ENCODE measurements around the gene BCAM. TPM values are rescaled to one million over a fixed set of nuclear protein-coding genes. Genes with fewer than 3 reads are reported as not detected.
A peak's percentile ranks its signal among the peaks of the same experiment; 100 is the strongest.

Gene BCAM
- total and polyA plus RNA-seq, 10 of the 15 experiments (the other 5 are each of a cell fraction or from before 2014, with no cell fraction given): 0.10 to 0.64 TPM; not detected in 8

- RAD21 ChIA-PET (ENCODE audit: unreplicated experiment): interaction anchor here (1.3 kb wide), 1 partner anchor 141 kb away, joined by 3 read pairs; no protein-coding TSS in a partner anchor
- POLR2A ChIA-PET: no interaction called here
- Histone ChIP-seq H3K36me3 (ENCODE audit: control insufficient read depth in 2 of 2, insufficient read depth in 2 of 2, low read length in 1 of 2) (no peaks in the 10 kb centered on the region), H3K4me1 (ENCODE audit: control insufficient read depth, insufficient read depth, low read length) (peaks cover 26% of the 10 kb centered on the region), H4K20me1 (ENCODE audit: control insufficient read depth, insufficient read depth) (no peaks in the 10 kb centered on the region), H3K4me3 (no peak overlapping the region), H3K27me3 (replicated peaks in 1 of 2; ENCODE audit: control insufficient read depth in 2 of 2, insufficient read depth in 2 of 2, low read length in 1 of 2) (no peaks in the 10 kb centered on the region), H3K9ac (ENCODE audit: control insufficient read depth, insufficient read depth, low read length) (no peak overlapping the region), H2AFZ (ENCODE audit: control insufficient read depth, low read depth, low read length) (peak overlapping the region; percentile 33; the same call in 1 of the 2 replicates), H3K9me3 (replicated peaks; ENCODE audit: control insufficient read depth, insufficient read depth, low read length) (no peaks in the 10 kb centered on the region), H3K79me2 (ENCODE audit: control insufficient read depth, insufficient read depth, low read length) (no peaks in the 10 kb centered on the region), H3K4me2 (ENCODE audit: control insufficient read depth, insufficient read depth) (no peak overlapping the region), H3K27ac (ENCODE audit: control insufficient read depth, insufficient read depth) (no peak overlapping the region)
- TF ChIP-seq IKZF1 (conservative IDR thresholded peaks at IDR 0.05) (no peak), JUND (IDR thresholded peaks at IDR 0.05; ENCODE audit: low read depth, low read length) (no peak), CBFB (IDR thresholded peaks at IDR 0.05; ENCODE audit: low read depth) (no peak), SPI1 (IDR thresholded peaks at IDR 0.05; ENCODE audit: borderline replicate concordance, insufficient read depth, low read depth, low read length) (no peak)
- in situ Hi-C loops (cut with MboI) (no loop called here), intact Hi-C loops (cut with micrococcal nuclease; ENCODE audit: unreplicated experiment) (no loop called here)
- WGBS (ENCODE audit: insufficient coverage, insufficient replicate concordance, low lambda C conversion rate, missing lambda C conversion rate): 29% methylated on average over 13 of the region's 13 CpGs
- SMC1A ChIA-PET (ENCODE audit: uncharacterized antibody, unreplicated experiment): interaction anchor here (1.2 to 2.2 kb wide), 2 partner anchors 11 to 25 kb away, joined by 3 to 7 read pairs; no protein-coding TSS in a partner anchor
- CTCF ChIA-PET: interaction anchor here (1.5 to 1.9 kb wide), 3 partner anchors 11 to 71 kb away, joined by 5 to 17 read pairs (median 6); no protein-coding TSS in a partner anchor
- BruUV-seq (replicated peaks): no TSS peak
- DNase-seq (ENCODE audit: low read depth, low spot score) (no peak), ATAC-seq (no peak), FAIRE-seq (no peak)
These were observed 13.4 kb upstream of the BCAM start for GRCh38 chr19:44795398-44795987.

- Histone ChIP-seq H3K27me3 (replicated peaks in 1 of 2; ENCODE audit: control insufficient read depth in 2 of 2, insufficient read depth in 2 of 2, low read length in 1 of 2) (no peaks in the 10 kb centered on the region), H3K9ac (ENCODE audit: control insufficient read depth, insufficient read depth, low read length) (peak overlapping the region; percentile 27; the same call in 1 of the 2 replicates), H3K9me3 (replicated peaks; ENCODE audit: control insufficient read depth, insufficient read depth, low read length) (no peaks in the 10 kb centered on the region), H2AFZ (ENCODE audit: control insufficient read depth, low read depth, low read length) (peak overlapping the region; percentile 71), H3K79me2 (ENCODE audit: control insufficient read depth, insufficient read depth, low read length) (no peaks in the 10 kb centered on the region), H3K4me2 (ENCODE audit: control insufficient read depth, insufficient read depth) (0 out of 2 replicates have a peak overlapping the region, but pooled peaks have one; percentile 9), H4K20me1 (ENCODE audit: control insufficient read depth, insufficient read depth) (no peaks in the 10 kb centered on the region), H3K27ac (ENCODE audit: control insufficient read depth, insufficient read depth) (peak overlapping the region; percentile 44; the same call in 1 of the 2 replicates), H3K4me1 (ENCODE audit: control insufficient read depth, insufficient read depth, low read length) (peaks cover 26% of the 10 kb centered on the region), H3K4me3 (no peak overlapping the region), H3K36me3 (ENCODE audit: control insufficient read depth in 2 of 2, insufficient read depth in 2 of 2, low read length in 1 of 2) (no peaks in the 10 kb centered on the region)
- TF ChIP-seq RUNX3 (IDR thresholded peaks at IDR 0.05; ENCODE audit: low read length): 0 out of 2 replicates have a peak, but pooled peaks have one; percentile 16
- no peak for TF ChIP-seq ZNF622 (IDR thresholded peaks at IDR 0.05)
- no peak for TF ChIP-seq ZBTB4 (CRISPR knock-in tag; IDR thresholded peaks at IDR 0.05)
- FAIRE-seq: no peak
- in situ Hi-C loops (cut with MboI): no loop called here
- intact Hi-C loops (cut with micrococcal nuclease; ENCODE audit: unreplicated experiment): no loop called here
- DNase-seq (ENCODE audit: low read depth, low spot score): no peak
- no peak for ATAC-seq
- POLR2A ChIA-PET: no interaction called here
- CTCF ChIA-PET: interaction anchor here (0.7 to 4.1 kb wide), 4 partner anchors 12 to 320 kb away, joined by 3 to 24 read pairs (median 4); no protein-coding TSS in a partner anchor
- SMC1A ChIA-PET (ENCODE audit: uncharacterized antibody, unreplicated experiment): interaction anchor here (0.9 to 2.2 kb wide), 3 partner anchors 12 to 72 kb away, joined by 3 to 7 read pairs (median 4); no protein-coding TSS in a partner anchor
- RAD21 ChIA-PET (ENCODE audit: unreplicated experiment): interaction anchor here (0.6 to 1.3 kb wide), 2 partner anchors 50 to 142 kb away, joined by 3 read pairs; partner anchors contain the start of gene NECTIN2
- no TSS peak for BruUV-seq (replicated peaks)
- 39% methylated on average over 12 of the region's 12 CpGs for WGBS (ENCODE audit: insufficient coverage, insufficient replicate concordance, low lambda C conversion rate, missing lambda C conversion rate)
These were observed 12.2 kb upstream of the BCAM start for GRCh38 chr19:44796701-44797115.
